Amygdala (tissue), 56 donors: ENCODE data around the gene SAXO2.
"Not testable (repeated sequence)": the region's sequence is repeated elsewhere in the genome, so short reads cannot be mapped to it uniquely, and the experiment has no call there.

Experiments
- DNase-seq, 56 donors: peaks; one replicate each; lab custom pipeline; 2025; lab: John Stamatoyannopoulos, UW

Gene SAXO2

GRCh38 chr15:82284381-82284780, 21.8 kb downstream of the SAXO2 start:
- not testable (repeated sequence) for DNase-seq

- DNase-seq, result not testable (repeated sequence)
Measured at GRCh38 chr15:82286475-82286874, 23.9 kb downstream of the SAXO2 start.

- DNase-seq, result not testable (repeated sequence)
Measured at GRCh38 chr15:82288202-82288601, 25.6 kb downstream of the SAXO2 start.

GRCh38 chr15:82292271-82292670, 29.7 kb downstream of the SAXO2 start:
- DNase-seq, result no peak

- no peak for DNase-seq
Measured at GRCh38 chr15:82294061-82294690, 31.6 kb downstream of the SAXO2 start.

GRCh38 chr15:82297546-82297945, 34.9 kb downstream of the SAXO2 start:
- DNase-seq, result no peak

- no peak for DNase-seq
Measured at GRCh38 chr15:82298032-82298431, 35.4 kb downstream of the SAXO2 start.

GRCh38 chr15:82298520-82298919, 35.9 kb downstream of the SAXO2 start:
- DNase-seq, result peak in 13 of 56 donors; percentile 10 to 49 (median 31)

GRCh38 chr15:82299511-82299914, 36.9 kb downstream of the SAXO2 start:
- not testable (repeated sequence) for DNase-seq

GRCh38 chr15:82300326-82300725, 37.7 kb downstream of the SAXO2 start:
- not testable (repeated sequence) for DNase-seq

GRCh38 chr15:82300883-82301282, 38.3 kb downstream of the SAXO2 start:
- no peak for DNase-seq

GRCh38 chr15:82301296-82302016, 38.8 kb downstream of the SAXO2 start:
- DNase-seq, result no peak

- no peak for DNase-seq
Measured at GRCh38 chr15:82303956-82304777, 41.5 kb downstream of the SAXO2 start.

GRCh38 chr15:82304778-82305090, 42.1 kb downstream of the SAXO2 start:
- no peak for DNase-seq

- no peak for DNase-seq
Measured at GRCh38 chr15:82305621-82306048, 43.0 kb downstream of the SAXO2 start.

- no peak for DNase-seq
Measured at GRCh38 chr15:82306791-82307713, 44.4 kb downstream of the SAXO2 start.

GRCh38 chr15:82307714-82308081, 45.1 kb downstream of the SAXO2 start:
- DNase-seq, result no peak

GRCh38 chr15:82309802-82310201, 47.2 kb downstream of the SAXO2 start:
- no peak for DNase-seq

GRCh38 chr15:82311321-82311720, 48.7 kb downstream of the SAXO2 start:
- not testable (repeated sequence) for DNase-seq

GRCh38 chr15:82312586-82313349, 50.1 kb downstream of the SAXO2 start:
- DNase-seq, result peak in 4 of 56 donors; percentile 7 to 37 (median 20)
